Stimulated activated CD8-positive, alpha-beta memory T cell treated with anti-CD3 and anti-CD28 coated beads, Interleukin-2, amount 100 ng/mL, for 1 hour (primary cell): Measurements from ENCODE around the gene PPIF.

ENCODE experiments used
- DNase-seq, 2 donors: peaks; one replicate each; pipeline ENCODE4 v3.0.0-alpha.2; 2020; ENCODE audit warnings: low read depth in 2 of 2

The PPIF gene

GRCh38 chr10:79349072-79349491 is 1.8 kb downstream of the PPIF start:
- DNase-seq, result no peak

- DNase-seq, result no peak
These were observed 2.6 kb downstream of the PPIF start for GRCh38 chr10:79349766-79350406.

GRCh38 chr10:79350407-79351154 is 3.3 kb downstream of the PPIF start:
- DNase-seq, result no peak

- no peak for DNase-seq
These were observed 4.1 kb downstream of the PPIF start for GRCh38 chr10:79351332-79351731.

- DNase-seq, result no peak
These were observed 5.0 kb downstream of the PPIF start for GRCh38 chr10:79352035-79352877.

- no peak for DNase-seq
These were observed 5.7 kb downstream of the PPIF start for GRCh38 chr10:79353000-79353406.

GRCh38 chr10:79353726-79354125 is 6.5 kb downstream of the PPIF start:
- no peak for DNase-seq

- no peak for DNase-seq
These were observed 6.9 kb downstream of the PPIF start for GRCh38 chr10:79354141-79354540.

GRCh38 chr10:79354615-79355014 is 7.3 kb downstream of the PPIF start:
- DNase-seq, result no peak

- no peak for DNase-seq
These were observed 8.2 kb downstream of the PPIF start for GRCh38 chr10:79355420-79356017.

GRCh38 chr10:79356104-79356503 is 8.8 kb downstream of the PPIF start:
- no peak for DNase-seq

GRCh38 chr10:79357180-79357579 is 9.9 kb downstream of the PPIF start:
- no peak for DNase-seq

- DNase-seq, result no peak
These were observed 11.5 kb downstream of the PPIF start for GRCh38 chr10:79358811-79359210.

- DNase-seq, result no peak
These were observed 12.7 kb downstream of the PPIF start for GRCh38 chr10:79359816-79360498.

- DNase-seq, result no peak
These were observed 13.5 kb downstream of the PPIF start for GRCh38 chr10:79360499-79361342.

- no peak for DNase-seq
These were observed 14.6 kb downstream of the PPIF start for GRCh38 chr10:79361726-79362397.

GRCh38 chr10:79367426-79368189 is 20.3 kb downstream of the PPIF start:
- DNase-seq, result no peak

GRCh38 chr10:79372871-79373270 is 25.6 kb downstream of the PPIF start:
- DNase-seq, result no peak
